Fibroblast of the aortic adventitia (primary cell): Measurements from ENCODE around the gene ABCA4. TPM values are rescaled to one million over a fixed set of nuclear protein-coding genes. Genes with fewer than 3 reads are reported as not detected.

ENCODE experiments used
- DNase-seq: peaks from one replicate; pipeline ENCODE4 v3.0.0-alpha.2; 2010; ENCODE audit warnings: low read depth
- H3K4me3 ChIP-seq: 2 replicates; pipeline ENCODE4 v1.5.1; 2011; ENCODE audit warnings: low read depth, mild to moderate bottlenecking, control low read depth, low read length, moderate library complexity
- total RNA-seq: library from RNA; depleted of rRNA; stranded (reverse); fragments of >200 nt; gene quantifications from 2 replicates; pipeline ENCODE4 v1.2.3, GENCODE V29; 2012; ENCODE audit warnings: low replicate concordance
- TF ChIP-seq, protein P1 (sequence below): IDR thresholded peaks from 2 replicates; pipeline ENCODE4 v1.5.1; 2011; ENCODE audit warnings: mild to moderate bottlenecking, low read length, control low read depth, inconsistent platforms; ENCODE audit not compliant: insufficient read depth

ABCA4 gene
- total RNA-seq, 1 donor: 0.09 TPM

DNA sequence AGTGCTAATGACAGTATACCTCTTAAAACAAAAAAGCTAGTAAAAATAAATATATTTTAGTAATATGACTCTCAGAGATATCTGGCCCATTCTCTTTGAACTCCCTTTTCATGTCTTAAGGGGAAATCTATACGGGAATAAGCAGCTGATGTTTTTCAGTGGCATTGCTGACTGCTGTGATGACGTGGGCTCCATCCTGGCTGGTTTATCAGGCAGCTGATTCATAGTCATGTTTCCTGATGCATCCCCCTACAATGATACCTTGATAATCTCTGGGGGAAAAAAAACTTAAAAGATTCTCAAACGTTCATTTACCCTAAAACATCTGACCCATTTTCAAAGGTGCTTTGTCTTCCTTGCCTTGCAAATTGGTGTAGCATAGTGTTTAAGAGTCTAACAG is 53.8 kb downstream of the ABCA4 start:
- TF ChIP-seq, protein P1, sequence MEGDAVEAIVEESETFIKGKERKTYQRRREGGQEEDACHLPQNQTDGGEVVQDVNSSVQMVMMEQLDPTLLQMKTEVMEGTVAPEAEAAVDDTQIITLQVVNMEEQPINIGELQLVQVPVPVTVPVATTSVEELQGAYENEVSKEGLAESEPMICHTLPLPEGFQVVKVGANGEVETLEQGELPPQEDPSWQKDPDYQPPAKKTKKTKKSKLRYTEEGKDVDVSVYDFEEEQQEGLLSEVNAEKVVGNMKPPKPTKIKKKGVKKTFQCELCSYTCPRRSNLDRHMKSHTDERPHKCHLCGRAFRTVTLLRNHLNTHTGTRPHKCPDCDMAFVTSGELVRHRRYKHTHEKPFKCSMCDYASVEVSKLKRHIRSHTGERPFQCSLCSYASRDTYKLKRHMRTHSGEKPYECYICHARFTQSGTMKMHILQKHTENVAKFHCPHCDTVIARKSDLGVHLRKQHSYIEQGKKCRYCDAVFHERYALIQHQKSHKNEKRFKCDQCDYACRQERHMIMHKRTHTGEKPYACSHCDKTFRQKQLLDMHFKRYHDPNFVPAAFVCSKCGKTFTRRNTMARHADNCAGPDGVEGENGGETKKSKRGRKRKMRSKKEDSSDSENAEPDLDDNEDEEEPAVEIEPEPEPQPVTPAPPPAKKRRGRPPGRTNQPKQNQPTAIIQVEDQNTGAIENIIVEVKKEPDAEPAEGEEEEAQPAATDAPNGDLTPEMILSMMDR: no peak
- no peak overlapping the region for H3K4me3 ChIP-seq
- DNase-seq: peak; percentile 61

DNA sequence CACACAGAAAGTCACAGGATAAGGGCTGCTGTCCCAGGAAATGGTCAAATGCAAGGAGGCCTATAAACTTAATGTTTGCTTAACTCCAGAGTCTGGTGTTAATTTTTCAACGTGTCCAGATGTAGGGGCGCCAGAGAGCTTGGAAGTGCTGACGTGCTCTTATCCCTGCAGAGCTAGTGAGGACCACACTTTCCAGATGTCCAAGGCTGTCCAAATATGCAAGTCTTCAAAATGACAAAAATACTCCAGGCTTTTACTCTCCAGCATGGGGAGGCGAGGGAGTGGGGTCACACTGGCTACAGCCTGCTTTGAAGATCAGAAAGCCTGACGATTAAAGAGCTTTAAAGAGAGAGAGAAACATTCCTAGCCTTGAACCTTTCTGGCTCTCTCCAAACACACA is 57.6 kb downstream of the ABCA4 start:
- no peak overlapping the region for H3K4me3 ChIP-seq
- peak; percentile 61 for DNase-seq
- TF ChIP-seq, protein P1: peak; percentile 49

DNA sequence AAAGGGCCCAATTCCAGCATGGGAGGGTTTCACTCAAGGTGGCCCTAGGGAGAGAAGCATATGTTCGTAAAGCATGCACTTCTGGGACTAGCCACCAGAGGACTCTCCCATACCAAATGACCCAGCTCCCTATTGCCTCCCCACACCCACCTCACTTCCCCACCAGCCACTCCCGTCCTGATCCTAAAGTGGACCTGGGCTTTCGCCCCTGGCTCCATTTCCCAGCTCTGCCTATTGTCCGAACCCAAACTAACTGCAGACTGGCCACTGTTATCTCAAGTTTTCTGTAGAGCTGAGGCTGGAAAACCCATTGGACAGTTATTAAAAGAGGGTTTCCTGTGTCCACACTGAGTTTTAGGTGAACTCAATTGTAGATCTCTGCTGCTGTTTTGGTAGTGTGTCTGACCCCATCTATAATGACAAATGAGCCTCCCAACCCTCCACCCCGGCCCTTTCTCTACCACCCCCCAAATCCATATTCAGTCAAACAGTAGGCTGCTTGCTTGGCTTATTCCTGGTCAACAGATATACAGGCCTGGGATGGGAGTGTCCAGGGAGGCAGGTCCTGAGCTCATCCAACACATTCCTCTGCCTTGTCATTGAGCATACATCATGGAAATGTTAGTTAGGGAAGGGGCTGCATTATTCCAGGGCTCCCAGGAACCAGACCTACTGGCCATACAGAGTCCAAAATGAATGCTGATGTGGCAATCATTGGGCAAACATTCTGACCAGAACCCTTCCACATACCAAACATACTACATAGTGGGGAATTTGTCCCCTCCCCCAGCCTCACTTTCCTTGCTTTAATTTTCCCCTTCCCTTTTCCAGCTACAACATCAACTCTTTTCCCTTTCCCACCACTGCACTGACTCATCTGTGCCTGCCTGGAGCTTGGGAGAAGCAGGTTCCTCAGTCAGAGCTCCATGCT is 59.2 kb downstream of the ABCA4 start:
- H3K4me3 ChIP-seq: no peak overlapping the region
- DNase-seq: peak; percentile 89
- TF ChIP-seq, protein P1: peak; percentile 94

DNA sequence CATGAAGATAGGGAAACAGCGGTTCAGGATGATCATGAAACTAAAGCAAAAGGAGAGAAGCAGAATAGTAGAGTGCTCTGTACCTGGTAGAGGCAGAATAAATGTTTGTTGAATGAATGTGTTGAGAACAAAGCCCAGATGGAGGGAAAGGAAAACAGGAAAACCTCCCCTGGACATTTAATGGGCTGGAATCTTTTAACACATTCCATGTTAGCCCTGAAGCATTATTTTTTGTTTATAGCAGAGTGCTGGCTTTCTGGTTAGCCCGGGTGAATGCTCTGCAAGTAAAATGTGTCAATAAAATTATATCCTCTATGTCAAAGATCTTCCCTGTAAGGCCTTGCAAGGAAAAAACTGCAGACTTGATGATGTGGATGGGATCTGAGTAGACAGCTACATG is 60.2 kb downstream of the ABCA4 start:
- no peak for DNase-seq
- no peak overlapping the region for H3K4me3 ChIP-seq
- TF ChIP-seq, protein P1: no peak

DNA sequence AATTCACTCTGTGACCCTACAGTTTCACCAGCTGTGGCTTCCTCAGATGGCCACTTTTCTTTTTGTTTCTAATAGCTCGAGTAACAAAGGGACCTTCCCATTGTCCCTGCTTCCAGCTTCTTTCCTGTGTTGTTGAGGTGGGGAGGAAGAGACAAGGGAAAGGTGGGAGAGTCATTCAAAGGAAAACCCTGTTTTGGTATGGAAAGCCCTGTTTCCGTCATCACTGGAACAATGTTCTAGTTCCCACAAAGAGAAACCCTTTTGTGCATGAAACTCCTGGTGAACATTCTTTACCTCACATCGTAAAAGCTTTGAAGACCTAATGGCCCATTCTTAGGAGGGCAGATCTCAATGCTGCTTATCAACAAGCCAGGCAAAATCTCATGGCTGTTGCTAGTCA is 62.2 kb downstream of the ABCA4 start:
- DNase-seq: no peak
- H3K4me3 ChIP-seq: no peak overlapping the region
- TF ChIP-seq, protein P1: no peak

DNA sequence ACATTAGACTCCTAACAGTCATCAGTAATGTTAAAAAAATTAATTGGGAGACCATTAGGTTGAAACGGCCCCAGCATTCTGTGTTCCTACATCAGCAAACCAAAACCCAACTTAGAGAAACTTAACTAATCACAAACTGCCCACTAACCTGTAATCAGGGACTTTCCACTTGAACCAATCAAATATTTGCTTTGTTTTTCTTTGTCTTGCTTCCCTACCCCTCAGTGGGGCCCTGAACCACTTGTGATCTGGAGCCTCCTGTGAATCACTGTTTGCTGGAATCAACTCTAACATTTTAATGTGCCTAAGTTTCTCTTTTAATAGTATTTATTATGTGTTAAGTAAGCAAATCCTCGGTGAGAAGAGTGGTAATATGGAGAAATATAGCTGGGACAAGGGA is 64.0 kb downstream of the ABCA4 start:
- no peak for DNase-seq
- TF ChIP-seq, protein P1: no peak
- H3K4me3 ChIP-seq: no peak overlapping the region
